PC-9 (cell line): ENCODE results near the gene FANK1. TPM values are rescaled to one million over a fixed set of nuclear protein-coding genes. Genes with fewer than 3 reads are reported as not detected.
A peak's percentile ranks its signal among the peaks of the same experiment; 100 is the strongest.
"Not testable (repeated sequence)": the region's sequence is repeated elsewhere in the genome, so short reads cannot be mapped to it uniquely, and the experiment has no call there.

ENCODE experiments used
- BruUV-seq: library from RNA; stranded (reverse); fragments of 400-500 nt; replicated peaks from 2 replicates; lab custom pipeline; 2021; lab: Mats Ljungman, UMichigan
- CTCF ChIA-PET: fragments of 300-600 bp; sonication (Branson Sonifier 250); formaldehyde crosslinking; loops from one replicate; lab custom pipeline; 2022; ENCODE audit warnings: antibody characterized with exemption; lab: Charles Lee
- POLR2A ChIA-PET: fragments of 300-600 bp; sonication (Branson Sonifier 250); formaldehyde crosslinking; loops from one replicate; lab custom pipeline; 2022; ENCODE audit warnings: antibody characterized with exemption; ENCODE audit not compliant: unreplicated experiment; lab: Charles Lee
- DNase-seq, 2 experiments: peaks; one replicate each; pipeline versions ENCODE4 v3.0.0 to v3.0.0-alpha.2; 2015 to 2022; ENCODE audit warnings: mixed read lengths in 1 of 2
- H2AFZ ChIP-seq: fragments of 200-600 bp; sonication (generic); 2 replicates; pipeline ENCODE4 v1.8.1; 2017; ENCODE audit warnings: antibody characterized with exemption
- H3F3A ChIP-seq: fragments of 200-600 bp; sonication (generic); 2 replicates; pipeline ENCODE4 v1.8.1; 2017; ENCODE audit warnings: antibody characterized with exemption, mild to moderate bottlenecking, low read depth; ENCODE audit not compliant: insufficient read depth
- H3K27ac ChIP-seq: fragments of 200-600 bp; sonication (generic); 2 replicates; pipeline ENCODE4 v1.6.1; 2016; ENCODE audit warnings: mixed run types
- H3K27me3 ChIP-seq: fragments of 200-600 bp; sonication (generic); 2 replicates; pipeline ENCODE4 v1.6.1; 2016; ENCODE audit warnings: low read depth, mixed run types; ENCODE audit not compliant: insufficient read depth
- H3K36me3 ChIP-seq: fragments of 200-600 bp; sonication (generic); 2 replicates; pipeline ENCODE4 v1.6.1; 2016; ENCODE audit warnings: low read depth, mixed run types
- H3K4me1 ChIP-seq: fragments of 200-600 bp; sonication (generic); replicated peaks from 2 replicates; pipeline ENCODE4 v1.6.1; 2016; ENCODE audit warnings: mixed run types; ENCODE audit not compliant: insufficient read depth
- H3K4me2 ChIP-seq: fragments of 200-600 bp; sonication (generic); 2 replicates; pipeline ENCODE4 v1.6.1; 2017; ENCODE audit warnings: mixed run types
- H3K4me3 ChIP-seq: fragments of 200-600 bp; sonication (generic); 2 replicates; pipeline ENCODE4 v1.6.1; 2016; ENCODE audit warnings: mixed run types
- H3K79me2 ChIP-seq: fragments of 200-600 bp; sonication (generic); 2 replicates; pipeline ENCODE4 v1.6.1; 2017; ENCODE audit warnings: low read depth, mixed run types
- H3K9me2 ChIP-seq: fragments of 200-600 bp; sonication (generic); 2 replicates; pipeline ENCODE4 v1.8.1; 2017; ENCODE audit warnings: mild to moderate bottlenecking; ENCODE audit not compliant: insufficient read depth
- H3K9me3 ChIP-seq: fragments of 200-600 bp; sonication (generic); 2 replicates; pipeline ENCODE4 v1.8.1; 2016; ENCODE audit warnings: low read depth; ENCODE audit not compliant: insufficient read depth
- H4K20me1 ChIP-seq: fragments of 200-600 bp; sonication (generic); 2 replicates; pipeline ENCODE4 v1.8.1; 2017; ENCODE audit not compliant: insufficient read depth
- CTCF ChIP-seq: fragments of 200-600 bp; sonication (generic); conservative IDR thresholded peaks from 2 replicates; pipeline ENCODE4 v1.6.1; 2017; ENCODE audit warnings: mixed run types, antibody characterized with exemption, mild to moderate bottlenecking, moderate library complexity
- EZH2 ChIP-seq: fragments of 200-600 bp; sonication (generic); IDR thresholded peaks from 2 replicates; pipeline ENCODE4 v1.8.0; 2017; ENCODE audit warnings: antibody characterized with exemption, low read depth
- intact Hi-C: fragments of 100-400 bp; cut with micrococcal nuclease; formaldehyde crosslinking; loops from one replicate; pipeline ENCODE4 v1.10.0; 2022; ENCODE audit not compliant: unreplicated experiment
- total RNA-seq: library from RNA; stranded (reverse); gene quantifications from 2 replicates; pipeline ENCODE4 v1.2.3, GENCODE V29; 2021

FANK1 gene
- total RNA-seq, 1 experiment from 2014 or later, result 21.4 TPM

DNA sequence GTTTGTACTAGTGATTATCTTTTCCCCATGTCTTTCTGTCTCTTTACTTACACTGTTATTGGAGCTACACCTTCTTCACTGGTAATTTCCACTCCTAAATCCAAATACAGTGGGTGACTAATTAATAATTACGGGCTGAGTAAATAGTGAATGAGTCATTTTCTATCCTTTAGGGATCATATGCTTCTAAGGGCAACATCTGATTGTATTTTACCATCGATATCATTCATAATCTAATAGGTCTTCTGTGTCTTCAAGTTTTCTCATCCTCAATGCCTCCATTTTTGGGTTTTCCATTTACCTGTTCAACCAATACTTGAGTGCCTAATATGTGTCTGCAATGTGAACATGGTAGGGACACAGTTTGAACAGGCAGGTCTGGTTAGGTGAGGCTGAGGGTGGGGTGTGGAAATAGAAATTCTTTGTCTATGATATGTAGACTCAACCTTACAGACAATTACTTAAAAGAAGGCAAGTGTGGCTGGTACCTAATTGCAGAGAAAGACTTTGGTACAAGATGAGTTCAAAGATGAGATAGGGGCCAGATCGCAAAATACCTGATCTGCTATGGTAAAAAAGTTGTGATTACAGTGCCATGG is 9.4 kb upstream of the FANK1 start:
- DNase-seq, result peak in 1 of 2 experiments; percentile 60

DNA sequence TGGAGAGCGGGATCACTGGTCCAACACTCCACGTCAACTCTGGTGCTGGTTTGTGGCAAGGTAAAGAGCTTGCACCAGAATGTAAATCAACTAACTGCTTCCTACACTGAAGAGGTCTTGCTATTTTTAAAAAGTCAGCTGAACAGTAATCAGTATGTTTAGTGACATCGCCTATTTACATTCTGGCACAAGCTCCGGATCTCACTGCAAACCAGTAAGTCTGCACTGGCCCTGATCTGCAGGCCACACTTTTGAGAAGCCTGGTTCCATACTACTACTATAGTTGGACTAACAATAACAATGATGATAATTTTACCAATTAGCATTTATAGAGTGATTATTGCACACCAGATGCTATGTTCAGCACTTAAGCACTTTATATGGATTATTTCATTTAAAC is 6.9 kb upstream of the FANK1 start:
- H3F3A ChIP-seq, H3K4me2 ChIP-seq, H3K36me3 ChIP-seq, H4K20me1 ChIP-seq, DNase-seq, BruUV-seq, H3K27ac ChIP-seq, CTCF ChIA-PET, H3K9me3 ChIP-seq, H3K27me3 ChIP-seq, H3K9me2 ChIP-seq, H3K4me3 ChIP-seq, H2AFZ ChIP-seq, POLR2A ChIA-PET: not testable (repeated sequence)
- Histone ChIP-seq H3K79me2 (peaks cover 74% of the 10 kb centered on the region), H3K4me1 (peaks cover 32% of the 10 kb centered on the region)
- intact Hi-C loops, result loop anchor here (10.0 kb wide), 1 partner anchor 175 kb away; no protein-coding TSS in a partner anchor

More for the DNA sequence above, 9.4 kb upstream of the FANK1 start:
- H3K9me3 ChIP-seq, result no peaks in the 10 kb centered on the region
- H3F3A ChIP-seq, result no peaks in the 10 kb centered on the region
- H3K4me2 ChIP-seq, result peak overlapping the region; percentile 54
- peaks cover 7% of the 10 kb centered on the region; the same call in 1 of the 2 replicates for H3K36me3 ChIP-seq
- no peak overlapping the region for H2AFZ ChIP-seq
- no peaks in the 10 kb centered on the region for H3K9me2 ChIP-seq
- H3K4me1 ChIP-seq, result peaks cover 24% of the 10 kb centered on the region
- POLR2A ChIA-PET, result no interaction called here
- H3K4me3 ChIP-seq, result no peak overlapping the region
- no peak for TF ChIP-seq EZH2
- no peak for TF ChIP-seq CTCF
- H3K27ac ChIP-seq, result peak overlapping the region; percentile 26; the same call in 1 of the 2 replicates
- H3K79me2 ChIP-seq, result peaks cover 59% of the 10 kb centered on the region
- no peaks in the 10 kb centered on the region for H3K27me3 ChIP-seq
- BruUV-seq, result no TSS peak
- intact Hi-C loops, result loop anchor here (10.0 kb wide), 1 partner anchor 178 kb away; no protein-coding TSS in a partner anchor
- no peaks in the 10 kb centered on the region for H4K20me1 ChIP-seq
- CTCF ChIA-PET, result interaction anchor here (0.7 kb wide), 1 partner anchor 18 kb away, joined by 3 read pairs; no protein-coding TSS in a partner anchor

DNA sequence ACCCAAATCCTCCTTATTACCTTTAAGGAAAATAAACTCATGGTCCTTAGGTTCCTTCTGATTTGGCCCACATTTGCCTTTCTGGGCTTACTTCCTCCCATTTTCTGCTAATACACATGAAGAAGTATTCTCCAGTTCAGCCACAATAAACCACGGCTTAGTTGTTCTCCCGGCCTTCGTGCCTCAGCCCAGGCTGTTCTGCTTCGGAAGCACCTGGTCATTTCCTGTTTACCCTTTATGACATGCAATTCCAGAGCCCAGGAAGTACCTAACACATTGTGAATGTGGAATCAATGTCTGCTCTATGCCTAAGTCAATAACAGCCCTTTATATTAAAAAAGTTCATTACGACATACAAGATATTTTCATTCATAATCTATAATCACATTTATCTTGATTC is 4.0 kb upstream of the FANK1 start:
- H2AFZ ChIP-seq, H3K36me3 ChIP-seq, CTCF ChIA-PET, intact Hi-C loops, H4K20me1 ChIP-seq, H3K27me3 ChIP-seq, DNase-seq, POLR2A ChIA-PET, H3K4me3 ChIP-seq, H3K27ac ChIP-seq, BruUV-seq, H3K4me2 ChIP-seq, H3K9me3 ChIP-seq, H3K9me2 ChIP-seq, H3F3A ChIP-seq: not testable (repeated sequence)
- Histone ChIP-seq H3K4me1 (peaks cover 27% of the 10 kb centered on the region), H3K79me2 (peaks cover 75% of the 10 kb centered on the region)

DNA sequence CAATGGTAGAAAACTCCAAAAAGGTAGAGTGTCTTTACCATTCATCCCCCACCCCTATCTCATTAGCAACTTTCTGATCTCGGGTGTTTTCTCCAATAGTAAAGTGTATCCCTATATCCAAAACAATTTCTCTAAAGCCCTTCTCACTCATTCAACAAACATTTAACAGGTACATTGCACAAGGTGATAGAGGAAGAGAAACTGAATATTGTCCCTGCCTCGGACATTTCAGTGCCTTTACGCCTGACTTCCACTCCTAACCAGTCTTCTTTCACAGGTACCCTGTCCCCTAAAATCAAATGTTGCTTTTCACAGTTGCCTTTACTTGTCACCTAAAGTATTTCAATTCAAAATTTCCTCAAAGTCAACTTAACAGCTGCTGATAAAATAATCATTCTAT is 2.2 kb upstream of the FANK1 start:
- H3K27ac ChIP-seq, BruUV-seq, H3K27me3 ChIP-seq, H2AFZ ChIP-seq, intact Hi-C loops, POLR2A ChIA-PET, H3K9me2 ChIP-seq, H4K20me1 ChIP-seq, H3F3A ChIP-seq, H3K9me3 ChIP-seq, H3K36me3 ChIP-seq, CTCF ChIA-PET: not testable (repeated sequence)
- peak in 1 of 2 experiments; percentile 37 for DNase-seq
- Histone ChIP-seq H3K79me2 (peaks cover 64% of the 10 kb centered on the region), H3K4me1 (peaks cover 12% of the 10 kb centered on the region; the same call in 1 of the 2 replicates), H3K4me2 (peak overlapping the region; percentile 84), H3K4me3 (peak overlapping the region; percentile 75; the same call in 1 of the 2 replicates)

- Histone ChIP-seq H3K4me2 (peak overlapping the region; percentile 84), H2AFZ (peak overlapping the region; percentile 67), H3K79me2 (peaks cover 54% of the 10 kb centered on the region), H3K27ac (peak overlapping the region; percentile 92), H3K4me1 (peaks cover 15% of the 10 kb centered on the region), H3K4me3 (peak overlapping the region; percentile 75)
- H3K9me3 ChIP-seq, H3K36me3 ChIP-seq, CTCF ChIA-PET, H3F3A ChIP-seq, H3K27me3 ChIP-seq, H4K20me1 ChIP-seq, intact Hi-C loops, POLR2A ChIA-PET, H3K9me2 ChIP-seq: not testable (repeated sequence)
- TSS peak; percentile 43 for BruUV-seq
- DNase-seq, result peak; percentile 57 to 61
Measured at GRCh38 chr10:125895130-125896087, 955 bp upstream of the FANK1 start.

DNA sequence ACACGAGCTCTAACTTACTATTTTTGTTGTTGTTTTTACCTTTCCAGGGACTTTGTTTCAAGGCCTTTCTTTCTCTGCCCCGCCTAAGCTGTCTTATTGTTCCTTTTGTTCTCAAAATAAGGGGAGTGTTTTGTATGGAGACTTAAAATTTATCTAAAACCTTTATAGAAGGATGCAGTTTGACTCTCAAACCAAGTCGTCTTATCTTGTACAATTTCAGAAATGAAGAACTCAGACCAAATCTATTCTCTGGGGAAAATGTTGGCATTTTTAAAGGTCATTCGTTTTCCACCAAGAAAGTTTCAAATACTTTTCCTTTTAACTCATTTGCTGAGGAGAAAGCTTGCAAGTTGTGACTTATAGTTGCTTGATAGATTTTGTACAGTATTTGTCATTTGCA is 953 bp downstream of the FANK1 start:
- H3F3A ChIP-seq, H3K36me3 ChIP-seq, POLR2A ChIA-PET, H3K27me3 ChIP-seq, H3K9me3 ChIP-seq, intact Hi-C loops, H3K9me2 ChIP-seq, H4K20me1 ChIP-seq, DNase-seq, BruUV-seq: not testable (repeated sequence)
- Histone ChIP-seq H3K4me2 (peak overlapping the region; percentile 79), H3K4me3 (peak overlapping the region; percentile 75; the same call in 1 of the 2 replicates), H3K4me1 (peaks cover 32% of the 10 kb centered on the region), H3K27ac (0 out of 2 replicates have a peak overlapping the region, but pooled peaks have one; percentile 92), H3K79me2 (peaks cover 39% of the 10 kb centered on the region), H2AFZ (peak overlapping the region; percentile 79; the same call in 1 of the 2 replicates)
- CTCF ChIA-PET, result interaction anchor here (0.6 to 0.7 kb wide), 2 partner anchors 320 to 787 kb away, joined by 6 to 9 read pairs; no protein-coding TSS in a partner anchor
